ENCODE results near the gene BIRC5. TPM values are rescaled to one million over a fixed set of nuclear protein-coding genes. Genes with fewer than 3 reads are reported as not detected.

BIRC5 gene
- total RNA-seq, 3 donors from 2014 or later (not counting 1 experiment from before 2014, with no cell fraction given) = 0.73 to 1.9 (median 1.2) TPM

- no peak overlapping the region for H3K27ac Mint-ChIP-seq
- 69% methylated on average over 8 of the region's 10 CpGs for WGBS (ENCODE audit: insufficient coverage)
- no peak overlapping the region for H3K4me3 Mint-ChIP-seq
Measured at GRCh38 chr17:78259192-78259554, 45.1 kb downstream of the BIRC5 start.

DNA sequence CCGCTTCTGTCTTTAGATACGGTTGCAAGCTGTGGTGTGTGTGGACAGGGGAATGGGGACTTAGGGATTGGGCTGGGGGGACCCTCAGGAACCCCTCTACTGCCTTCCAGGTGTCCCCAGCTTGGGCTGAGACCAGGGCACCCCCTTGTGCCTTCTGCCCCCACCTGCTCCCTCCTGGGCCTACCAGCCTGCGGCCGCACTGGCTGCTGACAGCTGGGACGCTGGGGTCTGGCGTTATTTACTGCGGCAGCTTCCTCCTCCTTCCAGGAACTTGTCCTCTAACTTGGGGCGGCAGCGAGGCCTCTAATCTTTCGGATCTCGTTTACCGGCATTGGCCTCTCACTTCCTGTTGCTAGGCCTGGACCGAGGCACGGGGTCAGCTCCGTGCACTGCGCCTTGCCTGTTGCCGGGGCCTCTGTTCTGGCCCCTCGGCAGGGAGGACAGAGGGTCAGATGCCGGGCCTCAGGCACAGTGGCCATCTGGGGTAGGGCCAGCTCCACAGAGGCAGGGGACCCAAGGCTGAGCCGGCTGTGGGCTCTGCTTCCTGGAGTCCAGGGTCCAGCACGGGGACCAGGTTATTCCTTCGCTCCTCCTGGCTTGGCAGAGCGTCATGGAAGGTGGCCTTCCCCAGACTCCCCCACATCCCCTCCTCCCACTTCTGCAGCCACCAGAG is 49.1 kb downstream of the BIRC5 start:
- ATAC-seq (peak; percentile 20 to 66 (median 26)), DNase-seq (peak in 1 of 2 donors; percentile 37)
- no peak overlapping the region for H3K27ac Mint-ChIP-seq
- Histone ChIP-seq H3K27ac (ENCODE audit: low read length) (no peak overlapping the region), H3K36me3 (ENCODE audit: control insufficient read depth, insufficient read depth, low read length) (no peaks in the 10 kb centered on the region), H3K4me3 (ENCODE audit: low read length) (no peak overlapping the region), H3K4me1 (ENCODE audit: control insufficient read depth, insufficient read depth, low read length) (peaks cover 30% of the 10 kb centered on the region), H3K9me3 (ENCODE audit: control insufficient read depth, insufficient read depth, low read length) (no peaks in the 10 kb centered on the region), H3K27me3 (ENCODE audit: control insufficient read depth, insufficient read depth, low read length) (no peaks in the 10 kb centered on the region)
- peaks cover 4 to 9% of the 10 kb centered on the region in 2 donors for H3K4me1 Mint-ChIP-seq
- no peaks in the 10 kb centered on the region for H3K36me3 Mint-ChIP-seq
- H3K4me3 Mint-ChIP-seq = no peak overlapping the region
- 32% methylated on average over 23 of the region's 23 CpGs for WGBS (ENCODE audit: insufficient coverage)
- H3K27me3 Mint-ChIP-seq (ENCODE audit: low read depth in 2 of 2) = peaks cover 0 to 3% of the 10 kb centered on the region in 2 donors
- TF ChIP-seq CTCF (IDR thresholded peaks at IDR 0.05) = no peak
- H3K9me3 Mint-ChIP-seq = no peaks in the 10 kb centered on the region
- intact Hi-C loops (cut with micrococcal nuclease) = no loop called here

More at GRCh38 chr17:78259192-78259554, 45.1 kb downstream of the BIRC5 start:
- Mint-ChIP-seq H3K9me3 (no peaks in the 10 kb centered on the region), H3K27me3 (ENCODE audit: low read depth in 2 of 2) (peaks cover 0 to 8% of the 10 kb centered on the region in 2 donors), H3K36me3 (no peaks in the 10 kb centered on the region), H3K4me1 (peaks cover 10 to 20% of the 10 kb centered on the region in 2 donors)
- H3K36me3 ChIP-seq (ENCODE audit: control insufficient read depth, insufficient read depth, low read length) = no peaks in the 10 kb centered on the region
- H3K27ac ChIP-seq (ENCODE audit: low read length) = no peak overlapping the region
- no peak overlapping the region for H3K4me3 ChIP-seq (ENCODE audit: low read length)
- peaks cover 44% of the 10 kb centered on the region for H3K4me1 ChIP-seq (ENCODE audit: control insufficient read depth, insufficient read depth, low read length)
- no peaks in the 10 kb centered on the region for H3K27me3 ChIP-seq (ENCODE audit: control insufficient read depth, insufficient read depth, low read length)
- ATAC-seq = no peak
- intact Hi-C loops (cut with micrococcal nuclease) = no loop called here
- DNase-seq = no peak
- no peak for TF ChIP-seq CTCF (IDR thresholded peaks at IDR 0.05)
- no peaks in the 10 kb centered on the region for H3K9me3 ChIP-seq (ENCODE audit: control insufficient read depth, insufficient read depth, low read length)

DNA sequence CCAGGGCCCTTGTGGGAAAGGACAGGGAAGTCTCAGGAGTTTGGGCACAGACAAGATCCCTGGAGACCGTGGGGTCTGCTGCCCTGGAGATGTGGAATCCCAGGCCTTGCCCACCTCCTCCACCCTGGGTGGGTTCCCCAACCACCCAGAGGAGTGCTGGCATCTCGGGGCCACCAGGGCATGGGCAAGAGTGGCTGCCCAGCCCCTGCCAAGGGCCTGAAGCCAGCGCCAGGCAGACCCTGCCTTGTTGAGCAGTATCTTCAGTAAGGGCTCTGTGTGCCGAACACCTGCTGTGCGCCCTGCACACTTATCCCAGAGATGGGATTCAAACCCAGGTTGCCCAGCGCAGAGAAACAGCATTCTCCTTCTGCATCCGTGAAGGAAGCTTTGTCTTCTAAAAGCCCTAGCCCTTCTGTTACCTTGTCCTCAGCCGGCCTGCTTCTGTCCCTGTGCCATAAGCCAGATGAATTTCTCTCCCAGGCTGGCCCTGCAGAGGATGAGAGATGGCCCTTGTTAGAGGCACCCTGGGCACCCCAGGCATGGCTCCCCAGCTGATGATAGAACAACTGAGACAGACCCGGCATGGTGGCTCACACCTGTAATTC is 49.8 kb downstream of the BIRC5 start:
- no peaks in the 10 kb centered on the region for H3K36me3 ChIP-seq (ENCODE audit: control insufficient read depth, insufficient read depth, low read length)
- intact Hi-C loops (cut with micrococcal nuclease) = no loop called here
- Mint-ChIP-seq H3K27me3 (ENCODE audit: low read depth in 2 of 2) (peaks cover 0 to 3% of the 10 kb centered on the region in 2 donors), H3K27ac (no peak overlapping the region), H3K4me3 (no peak overlapping the region), H3K9me3 (no peaks in the 10 kb centered on the region), H3K36me3 (no peaks in the 10 kb centered on the region), H3K4me1 (peaks cover 4 to 5% of the 10 kb centered on the region in 2 donors)
- TF ChIP-seq CTCF (IDR thresholded peaks at IDR 0.05) = no peak
- peaks cover 24% of the 10 kb centered on the region for H3K4me1 ChIP-seq (ENCODE audit: control insufficient read depth, insufficient read depth, low read length)
- H3K9me3 ChIP-seq (ENCODE audit: control insufficient read depth, insufficient read depth, low read length) = no peaks in the 10 kb centered on the region
- ATAC-seq (no peak), DNase-seq (no peak)
- no peaks in the 10 kb centered on the region for H3K27me3 ChIP-seq (ENCODE audit: control insufficient read depth, insufficient read depth, low read length)
- no peak overlapping the region for H3K27ac ChIP-seq (ENCODE audit: low read length)
- no peak overlapping the region for H3K4me3 ChIP-seq (ENCODE audit: low read length)
- WGBS (ENCODE audit: insufficient coverage) = 95% methylated on average over 9 of the region's 9 CpGs
